ENCODE results near the gene SMC4.
A peak's percentile ranks its signal among the peaks of the same experiment; 100 is the strongest.

The SMC4 gene

GRCh38 chr3:160477750-160478149 lies 78.3 kb downstream of the SMC4 start:
- H3K4me3 ChIP-seq (ENCODE audit: control insufficient read depth, low read depth, low read length), result no peak overlapping the region
- TF ChIP-seq CTCF (IDR thresholded peaks at IDR 0.05; ENCODE audit: control insufficient read depth, insufficient read depth, low read depth, low read length, missing control alignments), result no peak
- DNase-seq (ENCODE audit: low read depth), result no peak

GRCh38 chr3:160478338-160478737 lies 78.9 kb downstream of the SMC4 start:
- H3K4me3 ChIP-seq (ENCODE audit: control insufficient read depth, low read depth, low read length), result no peak overlapping the region
- TF ChIP-seq CTCF (IDR thresholded peaks at IDR 0.05; ENCODE audit: control insufficient read depth, insufficient read depth, low read depth, low read length, missing control alignments), result no peak
- DNase-seq (ENCODE audit: low read depth), result peak; percentile 67

- no peak overlapping the region for H3K4me3 ChIP-seq (ENCODE audit: control insufficient read depth, low read depth, low read length)
- TF ChIP-seq CTCF (IDR thresholded peaks at IDR 0.05; ENCODE audit: control insufficient read depth, insufficient read depth, low read depth, low read length, missing control alignments), result no peak
- DNase-seq (ENCODE audit: low read depth), result no peak
Measured at GRCh38 chr3:160479376-160479775, 79.9 kb downstream of the SMC4 start.

- H3K4me3 ChIP-seq (ENCODE audit: control insufficient read depth, low read depth, low read length), result no peak overlapping the region
- DNase-seq (ENCODE audit: low read depth), result no peak
- TF ChIP-seq CTCF (IDR thresholded peaks at IDR 0.05; ENCODE audit: control insufficient read depth, insufficient read depth, low read depth, low read length, missing control alignments), result no peak
Measured at GRCh38 chr3:160480931-160481330, 81.5 kb downstream of the SMC4 start.

- TF ChIP-seq CTCF (IDR thresholded peaks at IDR 0.05; ENCODE audit: control insufficient read depth, insufficient read depth, low read depth, low read length, missing control alignments), result no peak
- no peak for DNase-seq (ENCODE audit: low read depth)
- no peak overlapping the region for H3K4me3 ChIP-seq (ENCODE audit: control insufficient read depth, low read depth, low read length)
Measured at GRCh38 chr3:160481856-160482255, 82.4 kb downstream of the SMC4 start.

- DNase-seq (ENCODE audit: low read depth), result no peak
- no peak overlapping the region for H3K4me3 ChIP-seq (ENCODE audit: control insufficient read depth, low read depth, low read length)
- no peak for TF ChIP-seq CTCF (IDR thresholded peaks at IDR 0.05; ENCODE audit: control insufficient read depth, insufficient read depth, low read depth, low read length, missing control alignments)
Measured at GRCh38 chr3:160482796-160483195, 83.3 kb downstream of the SMC4 start.
